ENCODE results near the gene ACAP2.

The ACAP2 gene

DNA sequence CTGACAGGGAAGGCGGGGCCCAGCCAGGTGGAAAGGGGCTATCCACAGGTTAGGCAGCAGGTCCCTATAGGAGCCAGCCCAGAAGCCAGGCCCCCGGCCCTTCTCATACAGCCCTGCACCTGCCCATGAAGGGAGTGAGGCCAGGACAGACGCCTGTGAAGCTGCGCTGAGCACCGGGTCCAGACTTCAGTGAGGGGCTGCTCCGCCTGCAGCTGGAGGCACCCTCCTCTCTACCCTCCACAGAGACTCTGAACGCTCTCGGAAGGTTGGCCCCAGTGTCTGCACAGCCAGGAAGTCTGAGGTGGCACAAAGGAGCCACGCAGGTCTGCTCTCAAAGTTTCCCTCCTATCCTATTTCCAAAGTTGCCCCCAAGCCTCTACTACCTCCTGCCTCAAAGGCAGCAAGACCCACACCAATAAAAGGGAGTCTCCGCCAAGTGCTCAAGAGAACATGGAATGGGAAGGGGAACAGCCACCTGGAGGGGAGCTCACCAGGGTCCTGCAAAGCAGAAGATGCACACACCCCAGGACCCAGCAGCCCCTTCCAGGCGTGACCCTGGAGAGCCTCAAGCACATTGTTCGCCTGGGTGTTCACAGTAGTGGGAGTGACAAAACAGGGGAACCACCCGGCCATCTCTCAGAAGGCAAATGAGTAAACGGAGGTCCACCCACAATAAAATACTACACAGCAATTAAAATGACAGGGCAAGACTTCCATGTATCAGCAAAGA lies 191.3 kb downstream of the ACAP2 start:
- Histone ChIP-seq H2AFZ (ENCODE audit: low read depth) (no peak overlapping the region), H3K4me1 (ENCODE audit: low read depth, poor library complexity, severe bottlenecking) (no peaks in the 10 kb centered on the region), H3K9ac (no peak overlapping the region), H4K20me1 (ENCODE audit: insufficient read depth) (no peaks in the 10 kb centered on the region), H3K27me3 (ENCODE audit: insufficient read depth, low read depth) (no peaks in the 10 kb centered on the region), H3K4me2 (no peak overlapping the region), H3K27ac (no peak overlapping the region), H3K79me2 (ENCODE audit: insufficient read depth, low read depth) (no peaks in the 10 kb centered on the region), H3K36me3 (ENCODE audit: insufficient read depth) (no peaks in the 10 kb centered on the region), H3K4me3 (IDR thresholded peaks at IDR 0.05; ENCODE audit: insufficient read depth, low read depth, low read length) (no peak overlapping the region)
- TF ChIP-seq, protein P1, sequence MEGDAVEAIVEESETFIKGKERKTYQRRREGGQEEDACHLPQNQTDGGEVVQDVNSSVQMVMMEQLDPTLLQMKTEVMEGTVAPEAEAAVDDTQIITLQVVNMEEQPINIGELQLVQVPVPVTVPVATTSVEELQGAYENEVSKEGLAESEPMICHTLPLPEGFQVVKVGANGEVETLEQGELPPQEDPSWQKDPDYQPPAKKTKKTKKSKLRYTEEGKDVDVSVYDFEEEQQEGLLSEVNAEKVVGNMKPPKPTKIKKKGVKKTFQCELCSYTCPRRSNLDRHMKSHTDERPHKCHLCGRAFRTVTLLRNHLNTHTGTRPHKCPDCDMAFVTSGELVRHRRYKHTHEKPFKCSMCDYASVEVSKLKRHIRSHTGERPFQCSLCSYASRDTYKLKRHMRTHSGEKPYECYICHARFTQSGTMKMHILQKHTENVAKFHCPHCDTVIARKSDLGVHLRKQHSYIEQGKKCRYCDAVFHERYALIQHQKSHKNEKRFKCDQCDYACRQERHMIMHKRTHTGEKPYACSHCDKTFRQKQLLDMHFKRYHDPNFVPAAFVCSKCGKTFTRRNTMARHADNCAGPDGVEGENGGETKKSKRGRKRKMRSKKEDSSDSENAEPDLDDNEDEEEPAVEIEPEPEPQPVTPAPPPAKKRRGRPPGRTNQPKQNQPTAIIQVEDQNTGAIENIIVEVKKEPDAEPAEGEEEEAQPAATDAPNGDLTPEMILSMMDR (conservative IDR thresholded peaks at IDR 0.05; ENCODE audit: low read depth, low read length) = no peak

DNA sequence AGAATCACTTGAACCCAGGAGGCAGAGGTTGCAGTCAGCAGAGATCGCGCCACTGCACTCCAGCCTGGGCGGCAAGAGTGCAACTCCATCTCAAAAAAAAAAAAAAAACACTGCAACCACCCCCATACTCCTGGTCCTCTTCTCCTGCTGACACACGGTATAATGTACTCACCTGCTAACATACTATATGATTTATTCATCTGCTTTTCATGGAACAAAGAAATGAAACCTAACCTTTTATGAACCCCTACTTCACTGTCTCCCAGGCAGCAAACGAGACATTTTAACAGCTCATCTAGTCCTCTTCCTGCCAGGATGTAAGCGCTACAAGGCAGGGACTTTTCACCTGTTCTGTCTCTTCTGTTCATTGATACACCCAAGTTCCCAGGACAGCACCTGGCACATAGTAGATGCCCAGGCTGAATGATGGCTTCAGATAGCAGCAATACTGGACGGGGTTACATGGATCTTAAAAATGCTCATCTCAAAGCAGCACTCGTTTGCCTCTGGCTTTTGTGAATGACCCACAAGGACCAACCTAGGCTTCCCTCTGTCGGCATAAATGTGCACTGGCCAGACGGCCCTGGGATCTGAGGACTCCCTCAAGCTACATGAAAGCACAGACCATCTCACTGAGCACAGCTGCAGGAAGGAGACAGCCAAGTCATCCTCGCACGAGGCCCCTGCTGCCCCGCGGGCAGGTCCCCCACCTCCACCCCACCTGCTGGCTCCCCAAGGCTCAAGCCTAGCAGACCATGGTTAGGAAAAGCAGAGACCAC lies 192.2 kb downstream of the ACAP2 start:
- H3K4me2 ChIP-seq = no peak overlapping the region
- H3K36me3 ChIP-seq (ENCODE audit: insufficient read depth) = no peaks in the 10 kb centered on the region
- no peaks in the 10 kb centered on the region for H3K4me1 ChIP-seq (ENCODE audit: low read depth, poor library complexity, severe bottlenecking)
- TF ChIP-seq, protein P1 (conservative IDR thresholded peaks at IDR 0.05; ENCODE audit: low read depth, low read length) = no peak
- no peaks in the 10 kb centered on the region for H3K79me2 ChIP-seq (ENCODE audit: insufficient read depth, low read depth)
- H2AFZ ChIP-seq (ENCODE audit: low read depth) = no peak overlapping the region
- H3K4me3 ChIP-seq (IDR thresholded peaks at IDR 0.05; ENCODE audit: insufficient read depth, low read depth, low read length) = no peak overlapping the region
- H3K27ac ChIP-seq = no peak overlapping the region
- H3K27me3 ChIP-seq (ENCODE audit: insufficient read depth, low read depth) = no peaks in the 10 kb centered on the region
- no peaks in the 10 kb centered on the region for H4K20me1 ChIP-seq (ENCODE audit: insufficient read depth)
- H3K9ac ChIP-seq = no peak overlapping the region

DNA sequence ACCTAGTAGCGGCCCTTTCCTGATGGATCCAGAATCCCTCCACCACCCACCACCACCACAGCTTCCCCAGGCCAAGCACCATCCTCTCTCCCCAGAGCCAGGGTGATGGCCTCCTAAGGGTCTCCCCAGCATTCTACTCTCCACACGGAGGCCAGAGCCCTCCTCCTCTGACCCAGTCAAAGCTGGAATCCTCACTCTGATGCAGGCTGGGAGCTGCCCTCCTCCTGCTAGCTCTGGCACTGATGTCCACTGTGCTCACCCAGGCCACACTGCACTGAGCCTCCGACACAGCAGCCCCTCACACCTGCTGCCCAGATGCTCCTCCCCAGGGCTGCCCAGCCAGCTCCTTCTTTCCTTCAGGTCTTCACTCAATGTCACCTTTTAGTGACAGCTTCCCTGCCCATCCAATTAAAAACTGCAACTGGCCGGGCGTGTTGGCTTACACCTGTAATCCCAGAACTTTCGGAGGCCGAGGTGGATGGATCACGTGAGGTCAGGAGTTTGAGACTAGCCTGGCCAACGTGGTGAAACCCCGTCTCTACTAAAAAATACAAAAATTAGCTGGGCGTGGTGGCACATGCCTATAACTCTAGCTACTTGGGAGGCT lies 192.9 kb downstream of the ACAP2 start:
- H3K27me3 ChIP-seq (ENCODE audit: insufficient read depth, low read depth) = no peaks in the 10 kb centered on the region
- H3K4me2 ChIP-seq = no peak overlapping the region
- no peak overlapping the region for H3K4me3 ChIP-seq (IDR thresholded peaks at IDR 0.05; ENCODE audit: insufficient read depth, low read depth, low read length)
- H3K36me3 ChIP-seq (ENCODE audit: insufficient read depth) = no peaks in the 10 kb centered on the region
- no peaks in the 10 kb centered on the region for H3K4me1 ChIP-seq (ENCODE audit: low read depth, poor library complexity, severe bottlenecking)
- no peak overlapping the region for H3K27ac ChIP-seq
- TF ChIP-seq, protein P1 (conservative IDR thresholded peaks at IDR 0.05; ENCODE audit: low read depth, low read length) = no peak
- no peak overlapping the region for H2AFZ ChIP-seq (ENCODE audit: low read depth)
- no peaks in the 10 kb centered on the region for H4K20me1 ChIP-seq (ENCODE audit: insufficient read depth)
- no peaks in the 10 kb centered on the region for H3K79me2 ChIP-seq (ENCODE audit: insufficient read depth, low read depth)
- no peak overlapping the region for H3K9ac ChIP-seq

DNA sequence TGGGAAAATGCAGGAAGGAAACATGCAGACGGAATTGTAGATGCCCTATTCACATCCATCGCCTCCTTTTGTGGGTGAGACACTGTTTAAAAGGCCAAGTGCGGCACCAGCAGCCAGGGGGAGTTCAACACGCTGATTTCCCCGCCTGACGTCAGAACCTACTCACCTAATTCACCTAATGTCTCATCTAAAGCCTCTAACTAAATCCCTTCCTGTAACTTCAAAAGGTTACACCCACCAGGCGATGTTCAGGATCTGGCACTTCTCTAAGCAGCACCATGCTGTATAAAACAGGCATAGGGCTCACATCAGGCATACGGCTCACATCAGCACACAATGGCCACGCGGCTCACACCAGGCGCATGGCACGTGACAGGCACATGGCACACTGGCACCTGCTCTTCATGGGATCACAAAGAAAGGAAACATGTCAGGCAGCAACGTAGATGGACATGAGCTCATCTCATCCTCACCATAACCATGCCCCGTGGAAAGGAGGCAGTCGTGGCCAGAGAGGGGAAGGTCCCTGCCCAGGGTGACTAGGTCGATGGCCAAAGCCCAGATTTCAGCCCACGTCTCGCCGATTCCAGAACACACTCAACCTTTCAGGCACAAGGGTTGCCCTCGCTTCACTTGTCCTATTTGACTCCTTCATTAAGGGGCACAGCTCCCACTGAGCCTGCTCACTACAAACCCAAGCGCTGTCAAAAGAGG lies 193.6 kb downstream of the ACAP2 start:
- no peaks in the 10 kb centered on the region for H3K4me1 ChIP-seq (ENCODE audit: low read depth, poor library complexity, severe bottlenecking)

More for the DNA sequence above, 193.6 kb downstream of the ACAP2 start:
- H3K27ac ChIP-seq = no peak overlapping the region
- no peaks in the 10 kb centered on the region for H4K20me1 ChIP-seq (ENCODE audit: insufficient read depth)
- no peaks in the 10 kb centered on the region for H3K79me2 ChIP-seq (ENCODE audit: insufficient read depth, low read depth)
- H3K4me3 ChIP-seq (IDR thresholded peaks at IDR 0.05; ENCODE audit: insufficient read depth, low read depth, low read length) = no peak overlapping the region
- H3K4me2 ChIP-seq = no peak overlapping the region
- TF ChIP-seq, protein P1 (conservative IDR thresholded peaks at IDR 0.05; ENCODE audit: low read depth, low read length) = no peak
- H3K27me3 ChIP-seq (ENCODE audit: insufficient read depth, low read depth) = no peaks in the 10 kb centered on the region
- H3K9ac ChIP-seq = no peak overlapping the region
- H2AFZ ChIP-seq (ENCODE audit: low read depth) = no peak overlapping the region
- no peaks in the 10 kb centered on the region for H3K36me3 ChIP-seq (ENCODE audit: insufficient read depth)

All from KMS-11 (cell line).